Renal cortical epithelial cell (primary cell): ENCODE results near the gene ART5. TPM values are rescaled to one million over a fixed set of nuclear protein-coding genes. Genes with fewer than 3 reads are reported as not detected.
"Not testable (repeated sequence)": the region's sequence is repeated elsewhere in the genome, so short reads cannot be mapped to it uniquely, and the experiment has no call there.

ENCODE experiments used
- DNase-seq: peaks from one replicate; pipeline ENCODE4 v3.0.0-alpha.2; 2011; ENCODE audit warnings: low read depth
- total RNA-seq: library from RNA; depleted of rRNA; stranded (reverse); fragments of >200 nt; gene quantifications from 2 replicates; pipeline ENCODE4 v1.2.3, GENCODE V29; 2014

ART5 gene
- total RNA-seq, 1 donor from 2014 or later, result not detected

GRCh38 chr11:3617990-3618389 lies 23.8 kb downstream of the ART5 start:
- no peak for DNase-seq

GRCh38 chr11:3616721-3617460 lies 24.9 kb downstream of the ART5 start:
- DNase-seq, result no peak

- no peak for DNase-seq
These were observed 25.8 kb downstream of the ART5 start for GRCh38 chr11:3615998-3616397.

GRCh38 chr11:3614742-3615171 lies 27.0 kb downstream of the ART5 start:
- DNase-seq, result no peak

DNA sequence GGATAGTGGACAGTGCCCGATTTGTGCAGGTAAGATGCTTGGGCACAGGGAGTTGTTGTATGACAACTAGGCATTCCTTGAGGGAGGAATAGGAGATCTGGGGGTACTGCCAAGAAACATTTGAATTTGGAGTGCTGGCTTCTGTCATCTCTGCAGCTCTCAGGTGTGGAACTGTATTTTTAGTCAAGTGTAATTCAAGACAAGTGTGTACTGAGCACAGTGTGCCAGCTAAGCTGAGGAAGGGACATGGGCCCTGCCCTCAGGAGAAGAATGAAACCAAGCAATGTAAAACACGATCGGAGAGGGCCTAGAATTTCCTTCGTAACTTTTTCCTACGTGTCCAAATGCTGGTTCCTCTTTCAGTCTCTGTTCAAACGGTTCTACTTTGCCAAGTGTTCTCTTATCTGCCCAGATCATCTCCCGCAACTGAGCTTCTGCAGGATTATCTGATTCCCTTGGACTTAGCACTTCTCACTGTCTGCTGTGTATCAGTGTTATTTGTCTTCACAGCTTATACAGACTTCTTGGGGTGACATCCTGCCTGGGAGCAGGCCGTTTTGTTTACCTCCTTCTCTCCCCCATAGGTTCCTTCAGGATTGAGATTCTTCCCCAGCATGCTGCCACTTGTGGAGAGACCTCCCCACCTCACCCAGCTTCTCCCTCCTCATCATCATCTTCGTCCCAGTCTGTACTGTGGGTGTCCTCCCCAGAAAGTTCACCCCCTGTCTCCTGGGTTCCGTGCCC lies 27.6 kb downstream of the ART5 start:
- no peak for DNase-seq

DNA sequence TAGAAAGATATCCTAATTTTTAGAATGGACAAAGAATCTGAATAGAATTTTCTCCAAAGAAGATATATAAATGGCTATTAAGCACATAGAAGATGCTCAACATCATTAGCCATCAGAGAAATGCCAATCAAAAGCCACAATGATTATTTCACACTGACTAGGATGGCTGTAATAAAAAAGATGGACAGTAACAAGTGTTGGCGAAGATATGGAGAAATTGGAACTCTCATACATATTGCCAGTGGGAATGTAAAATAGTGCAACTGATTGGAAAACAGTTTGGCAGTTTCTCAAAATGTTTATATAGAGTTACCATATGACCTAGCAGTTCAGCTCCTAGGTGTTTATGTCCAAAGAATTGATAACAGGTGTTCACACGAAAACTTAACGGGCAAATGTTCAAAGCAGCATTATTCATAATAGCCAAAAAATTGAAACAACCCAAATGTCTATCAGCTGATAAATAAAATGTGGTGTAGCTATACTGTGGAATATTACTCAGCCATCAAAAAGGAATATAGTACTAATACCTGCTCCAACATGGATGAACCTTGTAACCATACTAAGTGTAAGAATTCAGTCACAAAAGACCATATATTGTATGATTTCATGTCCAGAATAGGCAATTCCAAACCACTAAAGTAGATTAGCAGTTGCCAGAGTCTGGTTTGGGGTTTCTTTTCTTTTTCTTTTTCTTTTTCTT lies 29.7 kb downstream of the ART5 start:
- no peak for DNase-seq

DNA sequence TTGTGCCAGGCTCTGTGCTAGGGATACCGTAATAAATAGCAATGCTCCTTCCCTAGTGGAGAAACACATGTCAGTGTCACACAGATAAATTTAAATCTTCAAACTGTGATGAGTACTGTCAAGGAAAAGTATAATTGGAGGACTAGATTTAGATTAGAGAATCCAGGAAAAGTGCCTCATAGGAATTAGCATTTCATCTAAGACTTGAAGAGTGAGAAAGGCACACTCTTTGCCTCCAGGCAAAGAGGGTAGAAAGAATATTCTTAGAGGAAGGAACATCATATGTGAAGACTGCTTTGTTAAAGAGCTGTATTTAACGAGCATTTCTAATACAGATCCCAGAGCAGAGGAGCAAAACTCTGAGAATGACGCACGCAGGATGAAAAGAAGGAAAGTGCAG lies 30.9 kb downstream of the ART5 start:
- no peak for DNase-seq

GRCh38 chr11:3609416-3610265 lies 32.2 kb downstream of the ART5 start:
- DNase-seq, result peak; percentile 29

GRCh38 chr11:3605771-3606203 lies 36.0 kb downstream of the ART5 start:
- DNase-seq, result no peak

- DNase-seq, result no peak
These were observed 36.5 kb downstream of the ART5 start for GRCh38 chr11:3605283-3605662.

GRCh38 chr11:3604167-3604566 lies 37.6 kb downstream of the ART5 start:
- DNase-seq, result no peak

DNA sequence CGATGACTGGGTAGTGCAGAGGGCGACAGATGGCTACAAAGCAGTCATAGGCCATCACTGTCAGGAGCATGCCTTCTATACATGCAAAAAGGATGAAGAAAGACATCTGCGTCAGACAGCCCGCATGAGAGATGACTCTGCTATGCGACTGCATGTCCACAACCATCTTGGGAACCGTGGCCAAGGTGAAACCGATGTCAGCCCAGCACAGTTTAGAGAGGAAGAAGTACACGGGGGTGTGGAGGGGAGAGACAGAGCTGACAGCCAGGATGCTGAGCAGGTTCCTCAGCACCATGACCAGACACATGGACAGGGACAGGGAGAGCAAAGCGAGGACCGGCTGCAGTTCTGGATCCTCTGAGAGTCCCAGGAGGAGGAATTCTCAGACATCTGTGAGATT lies 41.6 kb downstream of the ART5 start:
- DNase-seq, result not testable (repeated sequence)

DNA sequence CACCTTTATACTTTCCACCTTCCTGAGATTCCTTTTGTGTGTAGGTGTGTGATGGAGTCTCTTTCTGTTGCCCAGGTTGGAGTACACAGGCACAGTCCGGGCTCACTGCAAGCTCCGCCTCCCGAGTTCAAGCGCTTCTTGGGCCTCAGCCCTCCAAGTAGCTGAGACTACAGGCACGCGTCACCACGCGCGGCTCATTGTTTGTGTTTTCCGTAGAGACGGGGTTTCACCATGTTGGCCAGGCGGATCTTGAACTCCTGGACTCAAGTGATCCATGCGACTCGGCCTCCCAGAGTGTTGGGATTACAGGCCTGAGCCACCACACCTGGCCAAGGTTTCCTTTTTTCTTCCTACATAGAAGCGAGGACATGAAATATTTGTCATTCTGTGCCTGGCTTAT lies 44.0 kb downstream of the ART5 start:
- not testable (repeated sequence) for DNase-seq

GRCh38 chr11:3591326-3591725 lies 50.5 kb downstream of the ART5 start:
- DNase-seq, result not testable (repeated sequence)

DNA sequence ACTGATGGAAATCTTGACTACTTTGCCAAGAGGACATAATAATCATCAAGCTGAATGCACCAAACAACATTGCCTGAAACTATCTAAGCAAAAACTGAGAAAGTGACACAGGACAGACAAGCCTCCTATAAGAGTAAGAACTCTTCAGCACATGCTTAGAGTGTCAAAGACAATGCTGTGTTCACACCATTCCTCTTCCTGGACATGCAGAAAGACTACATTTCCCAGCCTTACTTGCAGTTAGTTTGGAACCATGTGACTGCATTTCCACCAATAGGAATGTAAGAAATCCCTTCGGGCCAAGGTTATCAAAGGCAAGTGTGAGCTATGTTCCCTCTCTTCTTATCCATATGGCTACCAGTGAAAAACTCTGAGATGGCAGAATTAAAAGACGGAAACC lies 51.6 kb downstream of the ART5 start:
- DNase-seq, result not testable (repeated sequence)

DNA sequence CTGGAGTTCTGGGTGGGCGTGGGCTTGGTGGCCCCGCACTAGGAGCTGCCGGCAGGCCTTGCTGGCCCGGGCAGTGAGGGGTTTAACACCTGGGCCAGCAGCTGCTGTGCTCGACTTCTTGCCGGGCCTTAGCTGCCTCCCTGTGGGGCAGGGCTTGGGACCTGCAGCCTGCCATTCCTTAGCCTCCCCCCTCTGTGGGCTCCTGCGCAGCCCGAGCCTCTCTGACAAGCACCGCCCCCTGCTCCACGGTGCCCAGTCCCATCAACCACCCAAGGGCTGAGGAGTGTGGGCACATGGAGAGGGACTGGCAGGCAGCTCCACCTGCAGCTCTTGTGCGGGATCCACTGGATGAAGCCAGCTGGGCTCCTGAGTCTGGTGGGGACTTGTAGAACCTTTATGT lies 53.0 kb downstream of the ART5 start:
- DNase-seq, result not testable (repeated sequence)

Other genes starting within 250 kb of the ART5 start
- not detected in 2 replicates for gene ART1, start 3.1 kb upstream of the ART5 start, total RNA-seq
- 0.35 and 0.45 TPM in 2 replicates for gene CHRNA10, start 29.4 kb upstream of the ART5 start, total RNA-seq
- 125 and 159 TPM in 2 replicates for gene NUP98, start 155.6 kb upstream of the ART5 start, total RNA-seq
- 7.1 and 18.7 TPM in 2 replicates for gene PGAP2, start 166.6 kb upstream of the ART5 start, total RNA-seq
- 5.6 and 20.5 TPM in 2 replicates for gene RHOG, start 199.0 kb upstream of the ART5 start, total RNA-seq
- gene STIM1, start 213.7 kb upstream of the ART5 start, total RNA-seq, result 38.9 and 82.6 TPM in 2 replicates